GM18870 (cell line): Measurements from ENCODE around the gene PYGM.

Experiments used
- ATAC-seq: cut with Tn5 transposase; IDR thresholded peaks from one replicate; pipeline ENCODE4 v1.9.1; 2021; ENCODE audit warnings: moderate library complexity; ENCODE audit not compliant: unreplicated experiment

PYGM gene

GRCh38 chr11:64697663-64698375 lies 62.0 kb downstream of the PYGM start:
- ATAC-seq, result no peak
